Measurements from ENCODE around the gene LCP1.

GRCh38 chr13:46085737-46086136, 96.2 kb downstream of the LCP1 start:
- TF ChIP-seq, protein P1, sequence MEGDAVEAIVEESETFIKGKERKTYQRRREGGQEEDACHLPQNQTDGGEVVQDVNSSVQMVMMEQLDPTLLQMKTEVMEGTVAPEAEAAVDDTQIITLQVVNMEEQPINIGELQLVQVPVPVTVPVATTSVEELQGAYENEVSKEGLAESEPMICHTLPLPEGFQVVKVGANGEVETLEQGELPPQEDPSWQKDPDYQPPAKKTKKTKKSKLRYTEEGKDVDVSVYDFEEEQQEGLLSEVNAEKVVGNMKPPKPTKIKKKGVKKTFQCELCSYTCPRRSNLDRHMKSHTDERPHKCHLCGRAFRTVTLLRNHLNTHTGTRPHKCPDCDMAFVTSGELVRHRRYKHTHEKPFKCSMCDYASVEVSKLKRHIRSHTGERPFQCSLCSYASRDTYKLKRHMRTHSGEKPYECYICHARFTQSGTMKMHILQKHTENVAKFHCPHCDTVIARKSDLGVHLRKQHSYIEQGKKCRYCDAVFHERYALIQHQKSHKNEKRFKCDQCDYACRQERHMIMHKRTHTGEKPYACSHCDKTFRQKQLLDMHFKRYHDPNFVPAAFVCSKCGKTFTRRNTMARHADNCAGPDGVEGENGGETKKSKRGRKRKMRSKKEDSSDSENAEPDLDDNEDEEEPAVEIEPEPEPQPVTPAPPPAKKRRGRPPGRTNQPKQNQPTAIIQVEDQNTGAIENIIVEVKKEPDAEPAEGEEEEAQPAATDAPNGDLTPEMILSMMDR (IDR thresholded peaks at IDR 0.05; ENCODE audit: low read depth, low read length, poor library complexity, severe bottlenecking) = no peak
- TF ChIP-seq EZH2phosphoT487 (IDR thresholded peaks at IDR 0.05; ENCODE audit: borderline replicate concordance, low read length) = no peak

Data from DOHH2 (cell line).